Occipital lobe (tissue), 2 donors: ENCODE results near the gene ATG4B. TPM values are rescaled to one million over a fixed set of nuclear protein-coding genes. Genes with fewer than 3 reads are reported as not detected.

ENCODE experiments used
- DNase-seq: peaks from one replicate; lab custom pipeline; 2025; lab: John Stamatoyannopoulos, UW
- total RNA-seq: library from RNA; depleted of rRNA; stranded (reverse); fragments of >200 nt; gene quantifications from one replicate; pipeline ENCODE4 v1.2.3, GENCODE V29; 2014

ATG4B gene
- total RNA-seq, 1 donor from 2014 or later: 33.7 TPM

DNA sequence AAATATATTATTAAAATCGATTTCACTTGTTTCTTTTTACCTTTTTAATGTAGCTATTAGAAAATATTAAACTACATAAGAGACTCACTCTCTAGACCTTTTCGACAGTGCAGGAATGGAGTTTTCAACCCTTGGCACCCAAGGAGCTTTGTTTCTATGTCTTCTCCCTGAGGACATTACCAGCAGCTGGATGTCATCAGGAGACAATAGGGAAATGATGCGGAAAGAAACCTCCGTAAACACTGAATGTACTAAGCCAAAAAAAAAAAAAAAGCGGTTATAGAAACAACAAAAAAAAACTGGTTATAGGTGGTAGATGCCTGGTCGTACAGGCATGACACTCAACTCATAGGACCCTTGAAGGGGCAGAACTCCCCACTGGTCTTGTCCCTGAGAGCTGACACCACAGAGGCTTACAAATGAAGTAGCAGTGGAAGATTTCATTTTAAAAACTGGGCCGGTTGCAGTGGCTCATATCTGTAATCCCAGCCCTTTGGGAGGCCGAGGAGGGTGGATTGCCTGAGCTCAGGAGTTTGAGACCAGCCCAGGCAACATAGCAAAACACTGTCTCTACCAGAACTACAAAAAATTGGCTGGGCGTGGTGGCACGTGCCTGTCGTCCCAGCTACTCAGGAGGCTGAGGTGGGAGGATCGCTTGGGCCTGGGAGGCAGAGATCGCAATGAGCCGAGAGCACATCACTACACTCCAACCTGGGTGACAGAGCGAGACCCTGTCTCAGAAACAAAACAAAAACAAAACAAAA, 24.3 kb upstream of the ATG4B start:
- no peak for DNase-seq

DNA sequence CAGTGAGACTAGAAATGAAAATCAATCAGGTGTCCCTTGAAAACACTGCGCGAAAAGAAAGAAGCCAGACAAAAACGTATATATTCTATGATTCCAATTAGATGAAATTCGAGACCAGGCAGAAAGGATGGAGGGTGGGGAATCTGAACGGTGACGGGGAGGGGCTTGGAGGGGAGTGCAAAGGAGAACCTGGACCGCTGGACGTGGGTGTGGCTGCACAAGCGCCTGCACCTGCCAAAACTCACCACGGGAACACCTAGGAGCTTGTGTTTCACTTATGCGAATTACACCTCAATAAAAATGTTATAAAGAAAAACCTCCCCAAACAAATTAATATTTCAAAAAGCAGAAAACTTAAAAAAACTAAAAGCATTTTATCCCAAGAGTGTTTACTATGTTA, 22.5 kb upstream of the ATG4B start:
- DNase-seq: no peak

DNA sequence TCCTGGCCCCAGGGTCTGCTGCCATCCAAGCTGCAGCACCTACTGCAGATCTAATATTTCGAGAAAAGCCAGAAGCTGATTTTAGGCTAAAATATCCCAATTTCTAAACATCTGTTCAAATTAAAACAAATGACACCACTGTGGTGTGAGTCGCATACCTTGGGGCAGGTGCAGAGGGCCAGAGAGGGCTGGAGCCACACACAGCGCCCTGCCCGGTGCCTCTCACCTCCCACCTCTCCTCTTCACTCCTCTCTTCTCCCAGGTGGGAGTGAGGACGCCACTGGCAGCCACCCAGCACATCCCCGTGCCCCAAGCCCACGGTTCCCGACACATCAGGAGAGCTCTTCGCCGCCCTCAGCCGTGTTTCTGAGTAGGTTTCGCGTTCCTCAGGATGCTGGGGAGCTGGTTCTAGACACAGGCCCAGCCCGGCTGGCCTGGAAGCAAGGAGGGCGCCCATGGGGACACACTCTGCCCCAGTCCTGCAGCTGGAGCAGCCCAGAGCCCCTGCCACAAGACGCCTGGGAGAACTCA, 21.9 kb upstream of the ATG4B start:
- no peak for DNase-seq

DNA sequence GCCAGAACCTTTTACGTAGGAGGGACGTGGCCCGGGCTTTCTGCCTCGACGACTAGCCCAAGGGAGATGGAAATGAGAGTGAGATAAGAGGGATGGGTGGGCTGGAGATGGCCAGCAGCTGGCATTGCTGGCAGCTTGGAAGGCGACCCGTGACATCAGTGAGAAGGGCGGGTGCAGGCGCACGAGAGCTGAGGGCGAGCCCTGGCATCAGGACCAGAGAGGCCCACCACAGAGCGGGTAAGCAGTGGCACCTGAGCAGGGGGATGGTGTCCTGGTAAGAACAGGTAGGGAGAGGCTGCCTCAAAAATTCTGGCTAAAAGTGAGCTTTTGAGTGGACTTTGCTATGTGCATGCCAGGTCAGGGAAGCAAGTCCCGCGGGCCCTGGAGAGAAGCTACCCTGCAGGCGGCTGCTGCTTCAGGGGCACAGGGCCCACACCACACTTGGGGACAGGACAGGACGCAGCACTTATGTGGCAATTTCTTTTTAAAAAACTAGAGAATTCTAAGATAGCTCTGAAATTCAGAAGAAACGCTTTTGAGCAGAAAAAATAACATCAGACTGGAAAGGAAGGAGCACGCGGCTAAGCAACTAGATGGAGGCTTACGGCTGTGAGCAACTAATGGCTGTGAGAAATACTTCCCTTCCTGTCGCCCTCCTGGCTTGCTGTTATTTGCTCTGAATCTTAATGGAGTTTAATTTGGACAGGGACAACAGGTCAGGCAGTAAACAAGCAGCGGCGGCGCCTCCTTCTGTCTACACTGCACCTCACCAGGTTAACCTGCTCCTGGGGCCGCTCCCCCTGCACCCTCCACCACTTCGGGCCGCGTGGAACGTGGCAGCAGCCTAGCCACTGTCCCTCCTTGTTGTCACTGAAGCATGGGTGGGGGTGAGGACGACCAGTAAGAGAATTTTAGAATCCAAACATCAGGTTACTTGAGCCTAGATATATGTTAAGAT, 21.0 kb upstream of the ATG4B start:
- no peak for DNase-seq

DNA sequence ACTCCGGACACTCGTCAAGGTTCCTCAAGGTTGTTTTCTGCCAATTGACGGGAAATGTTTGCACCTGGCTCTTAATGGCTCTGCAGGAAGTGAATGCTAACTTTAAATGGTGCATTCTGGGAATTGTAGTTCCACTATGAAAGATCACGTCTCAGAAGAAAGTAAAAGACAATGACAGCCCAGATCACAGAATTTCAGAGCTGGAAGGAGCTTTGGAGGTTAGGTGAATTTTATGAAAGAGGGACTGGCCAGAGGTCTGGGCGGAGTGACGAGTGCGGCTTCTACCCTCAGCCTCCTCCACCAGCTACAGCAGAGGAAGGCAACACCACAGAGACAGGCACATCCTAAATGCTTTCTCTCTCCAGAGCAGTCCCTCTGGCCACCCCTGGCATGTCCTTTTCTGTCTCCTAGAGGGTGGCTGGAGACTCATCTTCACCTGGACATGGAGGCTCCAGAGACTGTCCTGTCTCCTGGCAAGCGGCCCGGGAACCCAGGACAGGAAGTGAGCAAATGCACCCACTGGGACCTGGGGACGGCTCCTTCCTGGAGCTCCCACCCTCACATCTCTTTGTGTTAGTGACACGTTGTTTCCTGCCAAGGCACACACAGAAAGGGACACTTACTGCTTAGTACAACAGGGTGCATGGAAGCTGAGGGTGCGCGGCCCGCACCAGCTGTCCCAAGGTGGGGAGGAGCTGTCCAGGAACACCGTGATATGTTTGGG, 19.9 kb upstream of the ATG4B start:
- no peak for DNase-seq

DNA sequence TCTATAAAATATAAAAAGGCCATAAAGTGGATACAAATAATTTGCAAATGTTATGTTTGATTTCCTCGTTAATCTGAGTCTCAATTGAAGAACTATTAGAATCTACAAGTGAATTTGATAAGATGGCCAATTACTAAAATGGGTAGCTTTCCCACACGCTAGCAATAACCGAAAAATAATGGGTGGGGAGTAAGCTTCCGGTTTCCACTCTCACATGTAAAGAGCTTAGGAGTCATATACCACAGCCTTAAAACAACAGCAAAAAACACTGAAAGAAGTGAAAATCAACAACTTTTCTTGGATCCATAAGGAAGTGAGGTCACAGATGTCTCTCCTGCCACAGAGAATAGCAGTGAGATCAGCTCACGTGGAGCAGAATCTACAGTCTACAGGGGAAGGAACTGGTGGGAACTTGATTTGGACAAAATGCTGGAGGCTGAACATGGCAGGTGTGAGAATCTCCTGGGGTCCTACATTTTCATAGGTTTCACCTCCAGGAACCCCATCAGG, 19.1 kb upstream of the ATG4B start:
- DNase-seq: no peak

DNA sequence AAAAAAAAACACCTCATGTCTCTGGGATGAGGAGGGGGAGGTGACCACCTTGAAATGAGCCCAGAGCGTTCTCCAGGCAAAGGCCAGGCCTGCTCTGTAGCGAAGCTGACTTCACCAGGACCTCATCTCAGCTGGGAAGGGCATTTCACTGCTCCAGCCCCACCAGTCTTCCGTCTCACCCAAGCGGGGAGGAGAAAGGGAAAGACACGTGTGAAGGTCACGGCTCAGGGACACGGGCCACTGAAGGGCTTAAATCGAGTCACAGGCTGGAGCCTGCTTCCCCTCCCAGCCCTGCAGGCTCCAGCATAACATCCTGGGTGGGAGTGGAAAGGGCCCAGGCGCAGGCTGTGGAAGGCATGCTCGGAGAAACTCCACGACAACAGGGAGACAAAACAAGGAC, 18.7 kb upstream of the ATG4B start:
- no peak for DNase-seq

DNA sequence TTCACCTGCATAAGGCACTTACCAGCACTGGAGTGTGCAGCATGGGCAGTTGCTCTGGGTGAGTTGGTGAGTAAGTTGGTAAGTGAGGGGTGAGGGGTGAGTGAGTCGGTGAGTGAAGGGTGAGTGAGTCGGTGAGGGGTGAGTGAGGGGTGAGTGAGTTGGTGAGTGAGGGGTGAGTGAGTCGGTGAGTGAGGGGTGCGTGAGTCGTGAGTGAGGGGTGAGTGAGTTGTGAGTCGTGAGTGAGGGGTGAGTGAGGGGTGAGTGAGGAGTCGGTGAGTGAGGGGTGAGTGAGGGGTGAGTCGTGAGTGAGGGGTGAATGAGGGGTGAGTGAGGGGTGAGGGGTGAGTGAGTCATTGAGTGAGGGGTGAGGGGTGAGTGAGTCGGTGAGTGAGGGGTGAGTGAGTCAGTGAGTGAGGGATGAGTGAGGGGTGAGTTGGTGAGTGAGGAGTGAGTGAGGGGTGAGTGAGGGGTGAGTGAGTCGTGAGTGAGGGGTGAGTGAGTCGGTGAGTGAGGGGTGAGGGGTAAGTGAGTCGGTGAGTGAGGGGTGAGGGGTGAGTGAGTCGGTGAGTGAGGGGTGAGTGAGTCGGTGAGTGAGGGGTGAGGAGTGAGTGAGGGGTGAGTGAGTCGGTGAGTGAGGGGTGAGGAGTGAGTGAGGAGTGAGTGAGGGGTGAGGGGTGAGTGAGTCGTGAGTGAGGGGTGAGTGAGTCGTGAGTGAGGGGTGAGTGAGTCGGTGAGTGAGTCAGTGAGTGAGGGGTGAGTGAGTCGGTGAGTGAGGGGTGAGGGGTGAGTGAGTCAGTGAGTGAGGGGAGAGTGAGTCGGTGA, 17.7 kb upstream of the ATG4B start:
- no peak for DNase-seq

DNA sequence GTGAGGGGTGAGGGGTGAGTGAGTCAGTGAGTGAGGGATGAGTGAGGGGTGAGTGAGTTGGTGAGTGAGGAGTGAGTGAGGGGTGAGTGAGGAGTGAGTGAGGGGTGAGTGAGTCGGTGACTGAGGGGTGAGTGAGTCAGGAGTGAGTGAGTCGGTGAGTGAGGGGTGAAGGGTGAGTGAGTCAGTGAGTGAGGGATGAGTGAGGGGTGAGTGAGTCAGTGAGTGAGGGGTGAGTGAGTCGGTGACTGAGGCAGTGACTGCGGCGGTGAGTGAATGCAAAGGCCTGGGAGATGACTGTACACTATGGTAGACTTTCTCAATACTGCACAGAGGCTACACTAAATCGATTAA, 17.1 kb upstream of the ATG4B start:
- DNase-seq: no peak

DNA sequence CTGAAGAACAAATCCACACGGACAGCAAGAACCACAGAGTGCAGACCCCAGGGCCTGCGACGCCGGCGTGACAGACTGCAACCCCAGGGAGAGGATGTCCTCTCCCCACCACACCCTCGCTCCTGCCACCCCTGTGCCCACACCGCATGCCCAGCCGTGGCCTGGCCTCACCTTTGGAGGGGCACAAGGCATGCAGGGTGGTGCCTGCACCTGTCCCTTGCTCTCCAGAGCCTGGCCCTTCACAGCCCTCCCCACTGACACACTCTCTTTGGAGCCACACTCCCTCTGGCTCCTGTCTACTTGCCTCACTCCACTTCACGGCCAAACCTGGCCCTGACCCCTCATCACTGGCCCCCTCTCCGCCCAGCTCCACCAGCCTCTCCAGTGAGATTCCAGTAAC, 9.8 kb upstream of the ATG4B start:
- no peak for DNase-seq

DNA sequence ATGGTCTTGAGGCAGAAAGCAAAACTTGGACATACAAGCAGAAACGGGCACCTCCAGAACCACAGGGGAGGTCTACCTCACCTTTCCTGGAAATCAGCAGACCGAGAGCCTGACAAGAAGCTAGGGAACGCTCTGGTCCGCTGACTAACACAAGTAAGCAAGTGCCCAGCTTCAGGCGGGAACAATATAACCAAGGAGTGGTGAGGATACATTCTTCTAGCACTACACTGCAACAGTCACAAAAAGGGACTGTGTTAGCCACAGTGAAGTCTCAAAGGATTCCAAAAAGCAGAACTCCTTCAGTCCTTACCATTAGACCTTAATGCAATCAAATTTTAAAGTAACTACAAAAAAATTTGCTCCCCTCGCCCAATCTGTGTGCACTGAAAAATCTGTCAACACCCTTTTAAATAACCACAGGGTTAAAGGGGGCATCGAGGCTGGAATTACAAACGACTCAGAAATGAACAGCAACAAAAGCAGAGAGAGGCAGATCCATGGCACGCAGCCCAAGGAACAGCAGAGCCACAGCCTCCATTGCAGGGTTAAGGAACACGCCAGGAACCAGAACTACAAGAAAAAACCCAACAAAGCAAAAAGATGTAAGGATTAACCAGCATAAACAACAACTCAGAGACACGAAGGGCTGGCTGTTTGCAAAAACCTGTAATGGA, 7.6 kb upstream of the ATG4B start:
- DNase-seq: no peak

DNA sequence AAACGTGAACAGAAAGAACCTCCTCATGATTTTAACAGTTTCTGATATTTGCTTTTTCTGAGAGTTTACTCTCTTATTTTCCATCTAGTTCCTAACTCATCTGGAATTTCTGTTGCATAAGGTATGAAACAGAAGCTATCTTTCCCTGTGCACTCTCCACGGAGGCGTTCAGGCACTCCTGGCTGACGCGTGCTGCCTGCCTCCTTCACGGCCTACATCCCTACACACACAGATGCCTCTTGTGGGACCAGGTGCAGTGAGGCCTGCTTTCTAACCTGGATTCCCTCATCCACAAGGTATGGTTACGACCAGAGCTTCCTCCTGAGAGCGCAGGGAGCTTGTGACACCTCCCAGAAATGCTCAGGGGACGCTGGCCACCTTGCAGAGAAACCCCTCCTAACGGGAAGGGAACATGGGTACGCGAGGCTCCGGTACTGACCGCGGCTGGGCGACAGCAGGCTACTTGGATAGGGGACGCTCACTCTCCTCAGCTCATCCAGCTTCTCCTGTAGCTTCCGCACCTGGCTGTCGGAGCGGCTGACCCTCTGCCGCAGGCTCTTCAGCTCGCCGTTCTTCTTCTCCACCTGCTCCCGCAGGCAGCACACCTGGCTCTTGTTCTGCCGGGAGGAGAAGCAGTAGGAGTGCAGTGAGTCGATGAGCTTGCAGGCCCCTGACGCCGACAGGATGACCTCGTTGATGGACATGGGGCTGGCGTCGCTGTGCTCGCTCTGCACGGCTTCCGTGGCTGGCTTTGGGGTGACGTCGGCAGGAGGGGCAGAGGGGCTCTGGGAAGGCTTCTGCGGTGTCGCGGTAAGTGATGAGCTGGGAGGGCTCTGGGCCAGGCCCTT, 4.8 kb upstream of the ATG4B start:
- no peak for DNase-seq

DNA sequence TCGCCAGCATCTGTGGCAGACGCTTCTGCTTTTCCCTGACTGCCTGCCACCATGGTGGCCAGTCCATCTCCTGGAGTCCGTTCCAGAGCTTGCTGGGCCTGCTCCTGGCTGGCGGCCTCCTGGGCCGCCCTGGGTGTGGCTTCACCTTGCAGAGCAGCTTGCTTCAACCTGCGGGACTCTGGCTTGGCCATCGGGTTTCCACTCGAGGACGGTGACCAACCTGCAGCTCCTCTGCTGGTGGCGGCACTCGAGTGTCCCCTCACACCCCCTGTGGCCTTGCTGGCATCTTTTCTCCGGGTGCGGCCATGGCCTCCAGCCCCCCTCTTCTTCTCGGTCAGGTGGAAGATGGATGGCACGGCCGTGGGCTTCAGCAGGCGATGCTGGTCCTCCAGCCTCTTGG, 3.9 kb upstream of the ATG4B start:
- no peak for DNase-seq

DNA sequence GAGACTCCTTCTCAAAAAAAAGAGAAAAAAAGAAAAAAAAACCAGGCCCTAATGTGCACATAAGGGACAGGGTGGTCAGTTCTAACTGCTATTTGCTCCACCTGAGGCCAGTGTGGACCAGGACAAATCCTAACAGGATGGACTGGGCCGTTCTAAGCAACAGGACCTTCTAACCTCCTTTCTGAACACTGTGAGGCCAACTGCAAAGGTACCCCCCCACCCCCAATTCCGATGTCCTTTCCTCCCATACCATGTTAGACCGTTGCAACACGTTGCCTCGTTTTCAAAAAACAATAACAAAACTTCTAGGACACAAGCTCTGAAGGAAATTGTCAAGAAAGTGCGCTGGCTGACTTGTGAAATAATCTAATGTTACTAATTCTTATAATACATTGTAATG, 1.7 kb upstream of the ATG4B start:
- DNase-seq: no peak

DNA sequence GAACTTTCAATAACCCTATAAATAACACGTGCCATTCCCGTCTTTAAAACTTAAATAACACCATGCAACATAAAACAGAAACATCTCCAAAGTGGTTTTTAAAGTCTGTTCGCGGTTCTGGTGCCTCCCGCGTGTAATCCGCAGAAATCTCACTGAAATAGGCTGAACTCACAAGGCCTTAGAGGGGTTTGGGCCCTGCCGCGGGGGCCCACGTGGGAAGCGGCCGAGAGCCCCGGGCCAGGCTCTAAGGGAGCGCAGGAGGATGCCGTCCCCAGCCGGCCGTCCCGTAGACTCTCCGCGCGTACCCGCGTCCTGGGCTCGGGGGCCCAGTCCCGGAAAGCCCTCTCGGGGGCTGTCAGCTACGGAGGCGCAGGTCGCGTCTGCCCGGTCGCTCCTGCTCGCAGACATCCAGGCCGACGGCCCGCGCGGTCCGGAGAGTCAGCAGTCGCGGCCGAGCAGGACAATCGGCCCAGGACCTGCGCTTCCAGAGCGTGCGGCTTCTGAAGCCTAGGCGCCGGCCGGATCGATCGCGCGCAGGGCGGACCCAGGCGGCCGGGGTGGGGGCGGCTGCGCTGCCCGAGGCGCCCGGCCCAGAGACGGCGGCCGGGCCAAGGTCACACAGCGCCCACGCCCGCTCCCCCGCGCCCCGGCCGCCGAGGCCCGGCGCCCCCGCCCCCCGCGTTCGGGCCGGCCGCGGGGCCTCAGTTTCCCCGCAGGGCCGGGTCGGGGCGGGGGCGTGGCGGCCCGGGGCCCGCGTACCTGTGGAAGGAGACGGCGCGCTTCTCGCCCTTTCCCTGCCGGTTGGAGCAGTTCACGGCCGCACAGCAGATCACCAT, 1.1 kb upstream of the ATG4B start:
- DNase-seq: no peak

DNA sequence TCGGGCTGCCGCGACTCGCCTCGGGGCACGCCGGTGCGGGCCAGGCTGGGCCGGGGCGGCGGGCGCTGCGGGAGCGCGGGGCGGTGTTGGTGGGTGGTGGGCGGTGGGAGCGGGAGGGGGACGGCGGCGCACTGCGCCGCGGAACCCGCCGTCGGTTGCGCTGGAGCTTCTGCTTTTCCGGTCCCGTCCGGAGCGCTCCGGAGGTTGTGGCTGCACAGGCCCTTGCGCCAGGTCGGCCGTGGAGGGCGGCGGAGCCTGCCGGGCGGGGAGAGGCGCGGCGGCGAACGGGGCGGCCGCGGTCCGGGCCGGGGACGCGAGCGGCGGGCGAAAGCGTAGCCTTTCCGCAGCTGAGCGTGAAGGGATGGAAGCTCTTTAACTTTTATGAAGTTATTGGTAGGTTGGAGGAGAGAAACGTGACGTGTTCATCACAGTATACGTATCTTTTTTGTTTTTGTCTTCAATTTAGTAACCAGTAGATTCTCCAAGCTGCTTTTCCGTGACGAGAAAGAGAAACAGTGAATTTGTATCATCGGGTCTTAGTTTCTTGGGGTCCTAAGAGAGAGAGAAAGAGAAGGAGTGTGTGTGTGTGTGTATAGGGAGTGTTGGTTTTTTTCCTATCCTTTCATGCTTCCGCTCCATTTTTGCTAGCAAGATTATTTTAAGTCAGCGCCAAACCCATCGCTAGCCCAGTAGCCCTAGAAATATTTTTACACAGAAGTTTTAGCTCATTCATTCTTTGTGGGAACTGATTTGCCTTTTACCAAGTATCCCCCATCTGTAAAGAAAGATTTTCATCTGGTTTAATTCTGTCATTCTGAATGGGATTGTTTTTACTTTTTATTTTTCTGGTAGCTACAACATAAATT, 535 bp downstream of the ATG4B start:
- DNase-seq: no peak

DNA sequence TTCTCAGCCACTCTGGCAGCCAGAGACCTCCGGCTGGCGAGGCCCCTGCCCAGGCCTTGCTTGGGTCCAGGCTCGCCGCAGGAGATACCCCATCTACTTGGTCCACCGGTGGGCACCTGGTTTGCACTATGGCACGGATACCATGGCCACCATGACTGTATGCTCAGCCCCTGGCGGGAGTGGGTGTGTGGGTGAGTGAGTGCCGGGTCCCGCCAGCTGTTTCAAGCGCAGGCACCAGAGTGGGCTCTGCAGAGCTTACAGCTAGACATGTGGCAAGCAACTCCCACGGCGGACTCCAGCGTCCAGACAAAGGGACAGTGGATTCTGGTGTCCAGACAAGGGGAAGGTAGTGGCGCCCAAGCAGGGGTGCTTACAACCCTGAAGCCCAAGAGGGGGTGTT, 1.4 kb downstream of the ATG4B start:
- DNase-seq: no peak
